GM12878 (cell line): ENCODE measurements around the gene OSBPL5. TPM values are rescaled to one million over a fixed set of nuclear protein-coding genes. Genes with fewer than 3 reads are reported as not detected.

Experiments
- ATAC-seq: fragments of 200-7000 bp; cut with Tn5 transposase; 3 replicates; pipeline ENCODE4 v1.9.1; 2020; ENCODE audit warnings: mild to moderate bottlenecking, moderate library complexity
- BruUV-seq: library from RNA; stranded (reverse); fragments of 400-500 nt; replicated peaks from 2 replicates; lab custom pipeline; 2021; lab: Mats Ljungman, UMichigan
- CTCF ChIA-PET: fragments of 300-600 bp; sonication (Branson Sonifier 250); formaldehyde crosslinking; extraction: SDS; loops from one replicate; lab custom pipeline; 2021; ENCODE audit warnings: inconsistent platforms; lab: Yijun Ruan, JAX
- POLR2A ChIA-PET: fragments of 350-600 bp; formaldehyde crosslinking; extraction: SDS; loops from one replicate; lab custom pipeline; 2021; ENCODE audit warnings: inconsistent platforms; lab: Charles Lee
- RAD21 ChIA-PET: fragments of 300-600 bp; sonication (Branson Sonifier 250); formaldehyde crosslinking; loops from one replicate; lab custom pipeline; 2023; ENCODE audit warnings: antibody characterized with exemption; ENCODE audit not compliant: unreplicated experiment; lab: Charles Lee
- SMC1A ChIA-PET: fragments of 300-600 bp; sonication (Branson Sonifier 250); formaldehyde crosslinking; loops from one replicate; lab custom pipeline; 2023; ENCODE audit not compliant: unreplicated experiment, uncharacterized antibody; lab: Charles Lee
- DNase-seq: peaks from one replicate; pipeline ENCODE4 v3.0.0-alpha.2; 2011; ENCODE audit warnings: low read depth, low spot score
- FAIRE-seq: peaks from 3 replicates; lab custom pipeline; 2011; peaks lifted over from hg19 to GRCh38; lab: Jason Lieb, UNC
- H2AFZ ChIP-seq: 2 replicates; pipeline ENCODE4 v1.6.0; 2011; ENCODE audit warnings: low read depth, low read length, control low read depth; ENCODE audit not compliant: control insufficient read depth
- H3K27ac ChIP-seq: 2 replicates; pipeline ENCODE4 v1.5.1; 2011; ENCODE audit warnings: control low read depth; ENCODE audit not compliant: control insufficient read depth, insufficient read depth
- H3K27me3 ChIP-seq, 2 experiments: replicated peaks in 1 of 2; 2 replicates each; pipeline versions ENCODE4 v1.6.0 to v1.6.1; 2011; ENCODE audit warnings: low read length in 1 of 2; ENCODE audit not compliant: control insufficient read depth in 2 of 2, insufficient read depth in 2 of 2
- H3K36me3 ChIP-seq, 2 experiments: 2 replicates each; pipeline ENCODE4 v1.5.1; 2011; ENCODE audit warnings: low read length in 1 of 2; ENCODE audit not compliant: control insufficient read depth in 2 of 2, insufficient read depth in 2 of 2
- H3K4me1 ChIP-seq: 2 replicates; pipeline ENCODE4 v1.6.1; 2011; ENCODE audit warnings: mild to moderate bottlenecking, low read length, moderate library complexity, mixed read lengths; ENCODE audit not compliant: control insufficient read depth, insufficient read depth
- H3K4me2 ChIP-seq: 2 replicates; pipeline ENCODE4 v1.6.0; 2011; ENCODE audit warnings: control low read depth; ENCODE audit not compliant: control insufficient read depth, insufficient read depth
- H3K4me3 ChIP-seq: fragments of 200-600 bp; sonication (generic); 2 replicates; pipeline ENCODE4 v1.5.1; 2016
- H3K79me2 ChIP-seq: 2 replicates; pipeline ENCODE4 v1.6.0; 2011; ENCODE audit warnings: low read length; ENCODE audit not compliant: control insufficient read depth, insufficient read depth
- H3K9ac ChIP-seq: 2 replicates; pipeline ENCODE4 v1.8.0; 2011; ENCODE audit warnings: low read length, control low read depth, mixed read lengths; ENCODE audit not compliant: control insufficient read depth, insufficient read depth
- H3K9me3 ChIP-seq: replicated peaks from 3 replicates; pipeline ENCODE4 v1.5.1; 2011; ENCODE audit warnings: mild to moderate bottlenecking, low read length; ENCODE audit not compliant: control insufficient read depth, insufficient read depth
- H4K20me1 ChIP-seq: 2 replicates; pipeline ENCODE4 v1.6.0; 2011; ENCODE audit not compliant: control insufficient read depth, insufficient read depth
- CHD4 ChIP-seq: fragments of 200-600 bp; sonication (generic); IDR thresholded peaks from 2 replicates; pipeline ENCODE4 v1.6.1; 2016; ENCODE audit warnings: mild to moderate bottlenecking
- RAD51 ChIP-seq: fragments of 450-650 bp; IDR thresholded peaks from 2 replicates; pipeline ENCODE4 v1.6.1; 2016; ENCODE audit warnings: moderate library complexity, mild to moderate bottlenecking, inconsistent platforms
- TCF12 ChIP-seq: IDR thresholded peaks from 2 replicates; pipeline ENCODE4 v1.6.1; 2011; ENCODE audit warnings: low read depth, mild to moderate bottlenecking, low read length
- YBX1 ChIP-seq: fragments of 450-650 bp; IDR thresholded peaks from 2 replicates; pipeline ENCODE4 v1.6.1; 2016; ENCODE audit warnings: antibody characterized with exemption
- YY1 ChIP-seq: IDR thresholded peaks from 2 replicates; pipeline ENCODE4 v1.6.1; 2011; ENCODE audit warnings: low read depth, mild to moderate bottlenecking, low read length
- WGBS: methylation state at CpG from one replicate; pipeline ENCODE4 v1.1.6; 2016; ENCODE audit warnings: low lambda C conversion rate; ENCODE audit not compliant: insufficient replicate concordance, insufficient coverage; ENCODE audit errors: missing lambda C conversion rate; 5-methylcytosine and 5-hydroxymethylcytosine counted together
- in situ Hi-C: fragments of 300-500 bp; cut with MboI; formaldehyde crosslinking; loops from 9 replicates; pipeline ENCODE4 v1.14.3; 2018; ENCODE audit warnings: mixed read lengths
- intact Hi-C: fragments of 100-400 bp; cut with micrococcal nuclease; formaldehyde crosslinking; loops from one replicate; pipeline ENCODE4 v1.14.2; 2022; ENCODE audit not compliant: unreplicated experiment
- polyA plus RNA-seq, 11 experiments: library from polyadenylated mRNA; depleted of rRNA in 4 of 11; unstranded in 6 of 11; stranded (reverse) in 5 of 11; fragments of >200 nt; fragmentation: Nextera tagmentation in 4 of 11; fragmentation: Illumina TruSeq in 1 of 11; extraction: Ambion mirVana in 4 of 11; extraction: Trizol in 1 of 11; gene quantifications; 1 replicate in 1 of 11; 2 replicates in 10 of 11; pipeline versions ENCODE4 v1.2.1 to v1.2.3, GENCODE V29; 2011 to 2016; ENCODE audit warnings: inconsistent platforms in 2 of 11, missing spikeins in 2 of 11, low read depth in 1 of 11
- total RNA-seq, 4 experiments: library from RNA; depleted of rRNA in 3 of 4; stranded (reverse); fragments of >200 nt in 3 of 4; fragmentation: Illumina TruSeq in 1 of 4; extraction: Trizol in 1 of 4; gene quantifications; 2 replicates each; pipeline versions ENCODE4 v1.2.1 to v1.2.3, GENCODE V29; 2013 to 2021
- TF ChIP-seq, protein P1 (sequence below): fragments of 450-650 bp; IDR thresholded peaks from 2 replicates; pipeline ENCODE4 v1.6.1; 2017; ENCODE audit warnings: mild to moderate bottlenecking, low read depth, inconsistent platforms; ENCODE audit not compliant: poor library complexity, severe bottlenecking

The OSBPL5 gene
- total and polyA plus RNA-seq, 10 of the 15 experiments (the other 5 are each of a cell fraction or from before 2014, with no cell fraction given): not detected

DNA sequence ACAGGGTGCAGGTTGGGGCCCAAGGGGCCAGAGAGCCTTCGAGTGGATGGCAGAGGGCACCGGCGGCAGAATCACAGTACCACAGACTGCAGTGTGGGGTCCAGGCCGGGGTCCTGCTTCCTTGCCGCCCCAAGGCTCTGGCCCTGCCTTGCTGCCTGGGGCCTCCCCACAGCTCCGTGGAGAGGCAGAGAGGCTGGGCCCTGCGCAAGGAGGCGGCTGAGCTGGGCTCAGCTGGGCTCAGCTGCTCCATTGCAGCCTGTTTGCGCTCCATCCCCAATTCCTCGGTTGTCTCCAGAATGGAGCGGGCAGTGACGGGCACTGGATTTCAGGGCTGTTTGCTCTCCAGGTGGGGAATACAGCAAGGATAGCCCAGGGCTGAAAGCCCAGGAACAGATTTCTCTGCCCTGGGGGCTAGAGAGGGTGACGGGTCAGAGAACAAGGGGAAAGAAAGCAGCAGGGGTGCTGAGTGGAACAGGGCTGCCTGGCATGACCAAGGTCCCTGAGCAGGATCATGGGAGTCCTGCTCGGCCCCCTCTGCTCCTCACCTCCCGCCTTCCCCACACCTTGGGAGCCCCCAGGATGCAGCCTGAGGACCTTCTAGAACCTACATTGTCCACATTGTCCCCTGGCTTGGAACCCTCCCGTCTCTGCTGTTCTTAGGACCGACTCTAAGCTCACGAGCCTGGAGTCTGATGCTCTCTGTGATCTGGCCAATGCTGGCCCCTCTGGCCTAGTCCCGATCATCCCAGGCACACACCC is 34.6 kb upstream of the OSBPL5 start:
- Histone ChIP-seq H3K4me1 (no peaks in the 10 kb centered on the region), H3K36me3 (no peaks in the 10 kb centered on the region), H3K27me3 (peaks cover 0 to 2% of the 10 kb centered on the region in 2 experiments; a peak in 3 of 4 replicates), H3K4me3 (no peak overlapping the region), H3K4me2 (no peak overlapping the region), H4K20me1 (no peaks in the 10 kb centered on the region), H3K9ac (no peak overlapping the region), H3K79me2 (no peaks in the 10 kb centered on the region), H2AFZ (no peak overlapping the region), H3K27ac (no peak overlapping the region), H3K9me3 (no peaks in the 10 kb centered on the region)
- intact Hi-C loops: no loop called here
- TF ChIP-seq TCF12 (no peak), YY1 (no peak), CHD4 (no peak), YBX1 (no peak), RAD51 (no peak)
- TF ChIP-seq, protein P1, sequence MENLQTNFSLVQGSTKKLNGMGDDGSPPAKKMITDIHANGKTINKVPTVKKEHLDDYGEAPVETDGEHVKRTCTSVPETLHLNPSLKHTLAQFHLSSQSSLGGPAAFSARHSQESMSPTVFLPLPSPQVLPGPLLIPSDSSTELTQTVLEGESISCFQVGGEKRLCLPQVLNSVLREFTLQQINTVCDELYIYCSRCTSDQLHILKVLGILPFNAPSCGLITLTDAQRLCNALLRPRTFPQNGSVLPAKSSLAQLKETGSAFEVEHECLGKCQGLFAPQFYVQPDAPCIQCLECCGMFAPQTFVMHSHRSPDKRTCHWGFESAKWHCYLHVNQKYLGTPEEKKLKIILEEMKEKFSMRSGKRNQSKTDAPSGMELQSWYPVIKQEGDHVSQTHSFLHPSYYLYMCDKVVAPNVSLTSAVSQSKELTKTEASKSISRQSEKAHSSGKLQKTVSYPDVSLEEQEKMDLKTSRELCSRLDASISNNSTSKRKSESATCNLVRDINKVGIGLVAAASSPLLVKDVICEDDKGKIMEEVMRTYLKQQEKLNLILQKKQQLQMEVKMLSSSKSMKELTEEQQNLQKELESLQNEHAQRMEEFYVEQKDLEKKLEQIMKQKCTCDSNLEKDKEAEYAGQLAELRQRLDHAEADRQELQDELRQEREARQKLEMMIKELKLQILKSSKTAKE: no peak
- ChIA-PET RAD21 (no interaction called here), SMC1A (no interaction called here), CTCF (no interaction called here), POLR2A (no interaction called here)
- in situ Hi-C loops: no loop called here
- DNase-seq: no peak
- no peak for FAIRE-seq
- no peak for ATAC-seq
- BruUV-seq: no TSS peak
- WGBS: 28% methylated on average over 18 of the region's 19 CpGs
